GM21619 (cell line): ENCODE measurements around the gene ELFN1.

ENCODE experiments used
- ATAC-seq: cut with Tn5 transposase; IDR thresholded peaks from one replicate; pipeline ENCODE4 v1.9.1; 2021; ENCODE audit not compliant: unreplicated experiment

Gene ELFN1

GRCh38 chr7:1723254-1723653, 53.2 kb downstream of the ELFN1 start:
- ATAC-seq: no peak

DNA sequence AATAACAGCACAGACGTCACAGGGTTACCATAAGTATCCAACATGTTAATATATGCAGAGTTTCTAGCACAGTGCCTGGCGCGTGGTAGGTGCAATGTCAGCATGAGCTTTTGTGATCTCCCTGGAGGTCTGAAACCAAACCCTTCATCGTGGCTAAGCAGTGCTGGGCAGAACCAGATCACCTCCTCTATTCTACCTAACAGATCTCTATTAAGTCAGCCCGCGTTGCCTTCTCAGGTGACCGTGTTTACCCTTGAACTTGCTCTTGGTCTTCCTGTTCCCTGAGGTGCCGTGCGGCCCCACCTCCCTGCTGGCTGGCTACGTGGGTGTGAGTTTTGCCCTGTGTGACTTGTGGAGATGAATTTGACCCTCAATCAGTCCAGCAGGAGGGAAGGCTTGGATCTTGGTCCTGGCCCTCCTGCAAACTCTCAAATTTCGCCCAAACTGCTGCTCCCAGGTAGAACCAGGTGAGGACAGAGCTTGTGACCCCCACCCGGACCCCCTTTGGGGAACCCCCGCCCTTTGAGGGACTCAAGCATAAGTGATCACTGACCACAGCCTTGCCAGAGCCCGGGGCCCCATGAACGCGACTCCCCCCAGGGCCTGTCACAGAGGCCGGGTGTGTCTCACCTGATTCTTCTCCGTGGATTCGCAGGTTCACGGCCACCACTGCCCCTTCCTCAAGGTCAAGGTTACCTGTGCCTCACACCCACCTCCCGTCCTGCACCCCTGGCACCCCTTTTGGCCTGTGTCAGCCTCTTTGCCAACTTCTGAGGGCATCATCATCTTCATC, 54.2 kb downstream of the ELFN1 start:
- no peak for ATAC-seq

GRCh38 chr7:1725199-1725690, 55.2 kb downstream of the ELFN1 start:
- no peak for ATAC-seq

DNA sequence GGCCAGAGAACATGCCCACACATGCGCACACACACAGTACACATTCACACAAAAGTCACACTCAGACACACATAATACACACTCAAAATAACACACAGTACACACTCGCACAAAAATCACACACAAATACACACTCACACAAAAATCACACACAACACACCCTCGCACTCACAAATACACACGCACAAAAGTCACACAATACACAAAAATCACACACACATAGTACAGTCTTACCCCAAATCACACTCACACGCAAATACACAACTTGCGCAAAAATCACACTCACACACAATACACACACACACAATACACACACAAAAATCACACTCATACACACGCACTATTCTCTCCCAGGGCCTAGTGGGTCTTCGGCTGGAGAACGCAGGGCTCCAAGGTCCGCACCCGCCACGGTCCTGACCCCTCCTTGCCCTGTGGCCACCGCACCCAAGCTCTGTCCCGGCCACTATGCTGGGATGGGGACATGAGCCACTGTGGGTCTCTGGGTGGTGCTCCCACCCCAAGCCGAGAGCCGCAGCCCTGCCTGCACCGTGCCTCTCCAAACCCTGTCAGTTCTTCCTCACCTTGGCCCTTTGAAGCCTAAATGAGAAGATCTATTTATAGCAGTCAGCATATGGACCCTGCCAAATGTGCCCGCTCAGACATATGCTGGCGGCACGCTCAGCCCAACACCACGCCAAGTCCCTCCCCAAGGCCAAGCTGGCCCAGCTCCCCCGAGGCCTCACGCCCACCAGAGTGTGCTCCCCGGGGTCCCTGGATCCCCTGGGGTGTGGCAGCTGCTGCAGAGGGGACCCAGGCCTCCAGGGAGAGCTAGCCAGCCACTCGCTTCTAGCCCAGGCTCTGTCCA, 55.9 kb downstream of the ELFN1 start:
- no peak for ATAC-seq

- ATAC-seq: no peak
These were observed 57.0 kb downstream of the ELFN1 start for GRCh38 chr7:1727079-1727478.

DNA sequence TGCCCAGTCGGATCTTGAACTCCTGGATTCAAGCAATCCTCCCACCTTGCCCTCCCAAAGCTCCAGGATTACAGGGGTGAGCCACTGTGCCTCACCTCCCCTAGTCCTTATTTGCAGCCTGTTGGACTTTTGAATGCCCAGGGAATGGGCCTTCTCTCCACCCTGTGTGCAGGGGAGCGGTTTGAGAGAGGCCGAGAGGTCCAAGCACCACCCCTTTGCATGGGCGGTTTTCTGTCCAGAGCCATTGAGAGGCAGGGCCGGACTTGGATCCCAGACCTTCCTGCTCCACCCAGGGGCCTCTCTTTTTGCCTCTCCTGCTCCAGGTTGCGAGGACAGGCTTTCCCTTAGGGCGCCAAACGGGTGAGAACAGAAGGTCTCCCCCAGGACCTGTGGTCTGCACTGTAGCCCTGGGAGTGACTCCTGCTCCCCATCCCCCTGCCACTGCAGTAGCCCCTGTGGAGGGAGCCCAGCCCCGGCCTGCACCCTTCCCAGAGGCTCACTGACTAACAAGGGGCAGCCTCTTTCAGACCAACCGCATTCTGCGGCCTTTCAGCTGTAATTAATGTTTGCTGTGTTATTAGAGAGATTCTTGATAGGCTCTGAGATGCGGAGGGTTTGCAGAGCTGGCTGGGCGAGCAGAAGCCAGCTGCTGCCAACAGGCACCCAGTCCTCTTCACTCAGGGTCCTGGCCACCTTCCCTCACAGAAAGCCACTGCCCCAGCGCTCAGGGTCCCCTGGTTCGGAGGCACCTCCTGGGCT, 57.9 kb downstream of the ELFN1 start:
- ATAC-seq: no peak

DNA sequence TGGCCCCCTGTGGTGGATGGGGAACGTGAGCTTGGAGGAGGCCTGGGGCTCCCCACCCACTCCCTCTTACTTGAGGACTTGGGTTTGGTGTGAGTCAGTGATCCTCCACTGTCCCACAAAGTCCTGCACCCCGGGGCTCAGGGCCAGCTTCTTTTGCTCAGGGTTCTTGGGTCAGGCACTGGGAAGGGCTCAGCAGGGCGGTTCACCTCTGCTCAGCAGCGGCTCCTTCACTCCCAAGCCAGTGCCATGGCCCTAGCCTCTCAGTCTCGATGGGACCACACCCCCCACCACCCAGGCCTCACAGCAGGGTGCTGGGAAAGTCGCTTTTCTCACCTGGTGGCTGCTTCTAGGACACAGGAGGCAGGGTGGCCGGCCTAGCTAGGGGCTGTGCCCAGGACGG, 59.1 kb downstream of the ELFN1 start:
- ATAC-seq: no peak

GRCh38 chr7:1729773-1730172, 59.7 kb downstream of the ELFN1 start:
- ATAC-seq: no peak

DNA sequence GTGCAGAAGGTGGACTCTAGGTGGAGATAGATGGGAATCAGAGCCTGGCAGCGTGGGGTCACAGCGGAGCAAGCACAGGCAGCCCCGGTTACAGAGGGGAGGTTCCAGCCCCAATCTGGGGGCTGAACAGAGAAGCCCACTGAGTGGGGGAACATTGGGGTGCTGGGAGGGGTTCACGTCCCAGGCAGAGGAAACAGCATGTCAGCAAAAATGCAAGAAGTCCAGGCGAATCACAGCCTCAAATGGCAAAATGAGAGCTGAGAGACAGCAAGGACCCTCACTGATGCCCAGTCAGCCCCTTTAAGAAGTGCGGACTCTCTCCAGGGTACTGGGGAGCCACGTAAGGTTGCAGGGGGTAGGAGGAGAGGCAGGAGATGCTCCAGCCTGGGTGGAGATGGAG, 62.0 kb downstream of the ELFN1 start:
- ATAC-seq: no peak

GRCh38 chr7:1732645-1733044, 62.6 kb downstream of the ELFN1 start:
- no peak for ATAC-seq

DNA sequence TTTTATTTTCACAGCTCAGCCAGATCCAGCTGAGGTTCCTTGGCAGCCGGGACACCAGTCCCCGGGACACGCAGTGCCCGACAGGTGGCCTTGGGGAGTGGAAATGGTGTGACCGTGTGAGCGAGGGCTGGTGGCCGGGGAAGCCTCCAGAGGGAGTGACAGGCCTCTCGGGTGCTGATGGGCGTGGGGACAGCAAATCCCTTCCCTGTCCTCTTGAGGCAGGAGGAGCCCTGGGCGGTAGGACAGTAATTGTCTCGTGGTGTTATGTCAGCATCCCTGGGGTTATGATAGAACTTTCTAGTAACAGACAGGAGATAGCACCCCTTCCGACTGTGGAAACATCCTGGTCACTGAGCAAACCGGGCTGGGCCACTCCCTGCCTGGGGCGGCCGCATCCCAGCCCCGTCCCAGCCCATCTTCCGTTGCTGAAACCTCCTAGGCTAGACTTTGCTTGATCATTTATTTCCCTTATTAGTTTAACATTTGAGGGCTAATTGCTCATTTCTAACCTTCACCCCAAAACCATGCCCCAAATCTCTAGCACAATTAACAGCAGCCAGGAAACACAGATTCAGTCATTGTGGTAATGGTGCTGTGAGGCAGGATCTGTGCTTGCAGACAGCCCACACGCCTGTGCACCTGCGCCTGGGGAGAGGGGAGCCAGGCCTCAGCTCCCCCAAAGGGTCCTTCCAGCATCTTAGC, 63.3 kb downstream of the ELFN1 start:
- ATAC-seq: no peak

GRCh38 chr7:1733908-1734730, 64.0 kb downstream of the ELFN1 start:
- ATAC-seq: no peak

GRCh38 chr7:1735262-1735661, 65.2 kb downstream of the ELFN1 start:
- ATAC-seq: no peak

DNA sequence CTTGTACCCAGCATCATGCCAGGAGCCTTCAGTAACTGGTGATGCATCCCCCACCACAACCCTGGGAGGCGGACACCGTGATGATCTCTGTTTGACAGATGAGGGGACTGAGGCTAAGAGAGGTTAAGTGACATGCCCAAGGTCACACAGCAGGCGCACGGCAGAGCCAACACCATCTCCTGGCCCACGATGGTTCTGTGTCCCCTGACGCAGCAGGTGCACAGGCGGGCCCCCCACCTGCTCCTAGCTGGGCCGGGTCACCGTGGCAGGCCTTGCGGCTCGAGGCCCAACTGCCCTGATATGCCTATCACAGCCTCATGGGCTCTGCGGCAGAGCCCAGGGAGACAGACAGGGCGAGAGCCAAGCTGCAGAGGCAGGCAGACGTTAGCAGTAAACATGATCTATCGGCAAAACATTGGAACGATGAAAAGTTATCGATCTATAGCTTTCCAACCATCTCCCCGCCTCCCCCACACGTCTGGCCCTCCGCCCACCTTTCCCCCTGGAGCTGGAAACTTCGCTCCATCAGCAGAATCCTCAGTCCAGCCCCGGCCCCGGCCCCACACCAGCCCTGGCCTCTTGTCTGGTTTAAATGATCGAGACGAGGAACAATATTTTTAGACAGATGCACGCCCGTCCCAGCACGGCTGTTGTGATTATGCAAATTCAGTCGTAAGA, 65.9 kb downstream of the ELFN1 start:
- ATAC-seq: no peak

DNA sequence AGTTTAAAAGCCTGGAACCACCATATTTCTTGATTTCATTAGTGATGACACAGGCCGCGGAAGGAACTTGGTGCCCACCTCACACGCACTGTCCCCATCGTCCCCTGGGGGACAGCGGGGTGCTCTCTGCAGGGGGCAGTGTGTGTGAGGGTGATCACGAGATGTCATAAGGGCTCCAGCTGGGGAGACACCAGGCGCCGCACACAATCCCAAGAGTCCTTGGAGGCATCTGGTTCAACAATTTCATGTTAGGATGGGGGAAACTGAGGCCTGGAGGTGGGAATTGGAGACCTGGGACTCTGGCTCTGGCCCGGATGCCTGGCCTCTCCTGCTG, 66.4 kb downstream of the ELFN1 start:
- no peak for ATAC-seq

DNA sequence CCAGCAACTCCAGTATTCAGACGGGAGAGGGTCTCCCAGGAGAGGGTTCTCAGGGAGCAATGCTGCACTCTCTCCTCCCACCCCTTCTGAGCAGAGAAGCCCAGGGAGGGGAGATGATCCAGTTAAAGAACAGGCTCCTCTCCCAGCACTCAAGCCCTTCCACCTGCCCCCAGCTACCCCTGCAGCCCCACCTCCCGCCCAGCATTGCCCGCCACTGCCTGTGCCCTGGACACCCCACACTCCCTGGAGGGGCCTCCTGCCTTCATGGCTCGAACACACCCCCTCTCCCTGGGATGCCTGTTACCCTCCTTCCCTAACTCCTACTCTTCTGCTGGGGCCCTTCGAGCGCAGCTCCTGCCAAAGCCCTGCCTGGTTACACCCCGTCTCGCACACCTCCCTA, 66.8 kb downstream of the ELFN1 start:
- ATAC-seq: no peak

GRCh38 chr7:1737523-1737922, 67.4 kb downstream of the ELFN1 start:
- ATAC-seq: no peak

DNA sequence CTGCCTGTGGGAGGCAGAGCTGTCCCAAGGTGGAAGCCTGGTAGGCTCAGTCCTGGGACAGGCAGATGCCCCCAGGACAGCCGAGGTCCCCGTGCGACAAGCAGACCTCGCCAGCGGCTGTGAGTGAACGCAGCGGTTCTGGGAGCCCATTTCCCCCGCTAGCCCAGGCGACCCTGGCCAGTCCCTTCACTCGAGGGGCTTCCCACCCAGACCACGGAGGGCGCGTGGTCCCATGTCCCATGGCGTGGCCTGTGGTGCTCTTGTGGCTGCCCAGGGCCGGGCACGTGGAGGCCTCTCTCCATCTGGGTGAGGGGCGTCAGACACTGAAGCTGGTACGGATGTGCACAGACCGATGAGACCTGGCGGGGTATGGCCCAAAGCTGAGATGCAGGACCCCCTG, 67.9 kb downstream of the ELFN1 start:
- no peak for ATAC-seq

DNA sequence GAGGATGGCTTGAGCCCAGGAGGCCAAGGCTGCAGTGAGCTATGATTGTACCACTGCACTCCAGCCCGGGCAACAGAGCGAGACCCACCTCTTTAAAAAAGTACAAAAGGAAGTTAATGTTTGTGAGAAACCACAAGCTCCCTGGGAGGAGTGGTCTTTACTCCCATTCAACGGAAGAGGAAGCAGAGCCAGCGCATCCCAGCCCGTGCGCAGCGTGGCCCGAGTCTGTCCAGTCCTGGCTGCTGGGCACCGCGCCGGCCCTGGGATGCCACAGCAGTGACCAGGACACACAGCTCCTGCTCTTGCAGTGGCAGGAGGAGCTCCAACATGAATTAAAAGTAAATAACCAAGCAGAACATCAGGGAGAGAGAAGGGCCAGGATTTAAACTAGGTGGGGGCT, 68.4 kb downstream of the ELFN1 start:
- ATAC-seq: no peak

GRCh38 chr7:1738956-1739355, 68.9 kb downstream of the ELFN1 start:
- ATAC-seq: no peak
